Thyroid gland (tissue), 4 donors: Measurements from ENCODE around the gene TKTL1. TPM values are rescaled to one million over a fixed set of nuclear protein-coding genes. Genes with fewer than 3 reads are reported as not detected.

Source experiments
- DNase-seq, 2 donors: peaks; one replicate each; pipeline ENCODE4 v3.0.0-alpha.2; 2019
- H3K27ac ChIP-seq, 3 donors: fragments of 200-600 bp; sonication (generic); 1 replicate in 2 of 3; 2 replicates in 1 of 3; pipeline ENCODE4 v1.5.1; 2016 to 2019; ENCODE audit warnings: mild to moderate bottlenecking in 1 of 3, moderate library complexity in 1 of 3
- H3K27me3 ChIP-seq: fragments of 200-600 bp; sonication (generic); one replicate; pipeline ENCODE4 v1.5.1; 2019
- H3K36me3 ChIP-seq, 2 donors: fragments of 200-600 bp; sonication (generic); one replicate each; pipeline ENCODE4 v1.5.1; 2016 to 2019
- H3K4me1 ChIP-seq, 2 donors: fragments of 200-600 bp; sonication (generic); one replicate each; pipeline ENCODE4 v1.5.1; 2017 to 2019
- H3K4me3 ChIP-seq, 3 donors: fragments of 200-600 bp; sonication (generic); replicated peaks in 1 of 3; 1 replicate in 2 of 3; 2 replicates in 1 of 3; pipeline ENCODE4 v1.5.1; 2016; ENCODE audit warnings: mild to moderate bottlenecking in 1 of 3
- H3K9me3 ChIP-seq: fragments of 200-600 bp; sonication (generic); one replicate; pipeline ENCODE4 v1.5.1; 2017
- POLR2A ChIP-seq, 2 donors: fragments of 450-650 bp; IDR thresholded peaks; one replicate each; pipeline ENCODE4 v1.6.1; 2017; ENCODE audit warnings: antibody characterized with exemption in 2 of 2, mild to moderate bottlenecking in 2 of 2, moderate library complexity in 1 of 2
- WGBS, 2 donors: methylation state at CpG; one replicate each; pipeline ENCODE4 v1.1.5; 2017; 5-methylcytosine and 5-hydroxymethylcytosine counted together
- intact Hi-C: fragments of 100-400 bp; cut with DNase I; formaldehyde crosslinking; loops from one replicate; pipeline ENCODE4 v1.15.1; 2023
- total RNA-seq, 4 donors: library from RNA; depleted of rRNA; stranded (reverse); fragments of >200 nt; gene quantifications; one replicate each; pipeline ENCODE4 v1.2.3, GENCODE V29; 2016
- TF ChIP-seq, protein P1 (sequence below), 6 experiments: fragments of 200-600 bp in 3 of 6; fragments of 450-650 bp in 3 of 6; sonication (generic) in 3 of 6; IDR thresholded peaks; one replicate each; pipeline ENCODE4 v1.5.1; 2016 to 2019; ENCODE audit warnings: antibody characterized with exemption in 6 of 6, mild to moderate bottlenecking in 2 of 6, inconsistent platforms in 1 of 6, moderate library complexity in 1 of 6

Gene TKTL1
- total RNA-seq, 4 donors from 2014 or later, result 0.54 to 0.89 TPM; not detected in 2

DNA sequence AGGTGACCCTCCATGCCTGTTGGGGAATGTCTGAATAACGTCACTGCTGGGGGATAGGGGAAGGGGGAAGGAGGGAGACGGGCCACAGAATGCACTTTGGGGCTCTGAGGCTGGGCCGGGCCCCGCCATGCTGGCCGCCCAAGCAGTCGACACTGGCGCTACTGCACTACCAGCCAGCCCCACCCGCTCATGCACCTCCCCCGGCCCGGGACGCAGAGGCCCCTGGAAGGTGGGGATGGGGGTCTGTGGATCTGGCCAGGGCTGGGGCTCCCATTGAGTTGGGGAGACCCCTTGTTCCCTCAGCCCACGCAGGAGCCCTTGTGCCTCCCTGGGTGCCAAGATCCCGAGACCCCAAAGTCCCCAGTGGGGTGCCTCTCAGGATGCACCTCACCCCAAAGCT, 61.0 kb downstream of the TKTL1 start:
- no peak overlapping the region for H3K4me3 ChIP-seq
- TF ChIP-seq, protein P1, sequence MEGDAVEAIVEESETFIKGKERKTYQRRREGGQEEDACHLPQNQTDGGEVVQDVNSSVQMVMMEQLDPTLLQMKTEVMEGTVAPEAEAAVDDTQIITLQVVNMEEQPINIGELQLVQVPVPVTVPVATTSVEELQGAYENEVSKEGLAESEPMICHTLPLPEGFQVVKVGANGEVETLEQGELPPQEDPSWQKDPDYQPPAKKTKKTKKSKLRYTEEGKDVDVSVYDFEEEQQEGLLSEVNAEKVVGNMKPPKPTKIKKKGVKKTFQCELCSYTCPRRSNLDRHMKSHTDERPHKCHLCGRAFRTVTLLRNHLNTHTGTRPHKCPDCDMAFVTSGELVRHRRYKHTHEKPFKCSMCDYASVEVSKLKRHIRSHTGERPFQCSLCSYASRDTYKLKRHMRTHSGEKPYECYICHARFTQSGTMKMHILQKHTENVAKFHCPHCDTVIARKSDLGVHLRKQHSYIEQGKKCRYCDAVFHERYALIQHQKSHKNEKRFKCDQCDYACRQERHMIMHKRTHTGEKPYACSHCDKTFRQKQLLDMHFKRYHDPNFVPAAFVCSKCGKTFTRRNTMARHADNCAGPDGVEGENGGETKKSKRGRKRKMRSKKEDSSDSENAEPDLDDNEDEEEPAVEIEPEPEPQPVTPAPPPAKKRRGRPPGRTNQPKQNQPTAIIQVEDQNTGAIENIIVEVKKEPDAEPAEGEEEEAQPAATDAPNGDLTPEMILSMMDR (IDR thresholded peaks at IDR 0.05), result no peak
- TF ChIP-seq POLR2A (IDR thresholded peaks at IDR 0.05), result no peak
- H3K27me3 ChIP-seq, result no peaks in the 10 kb centered on the region
- peaks cover 61 to 65% of the 10 kb centered on the region in 2 donors for H3K36me3 ChIP-seq
- intact Hi-C loops, result no loop called here
- WGBS, 2 donors, result 90% methylated on average over 8 of the region's 13 CpGs; no CpG with 5 or more reads in 1 of the 2 donors
- H3K4me1 ChIP-seq, result no peaks in the 10 kb centered on the region
- H3K9me3 ChIP-seq, result no peaks in the 10 kb centered on the region
- DNase-seq, result no peak
- H3K27ac ChIP-seq, result no peak overlapping the region

- Histone ChIP-seq H3K4me1 (no peaks in the 10 kb centered on the region), H3K27ac (no peak overlapping the region), H3K36me3 (peaks cover 66% of the 10 kb centered on the region in 2 donors), H3K27me3 (no peaks in the 10 kb centered on the region), H3K4me3 (no peak overlapping the region), H3K9me3 (no peaks in the 10 kb centered on the region)
- TF ChIP-seq, protein P1 (IDR thresholded peaks at IDR 0.05), result no peak
- TF ChIP-seq POLR2A (IDR thresholded peaks at IDR 0.05), result no peak
- DNase-seq, result no peak
- WGBS, 2 donors, result no CpG with 5 or more reads among the region's 27 CpGs
- intact Hi-C loops, result no loop called here
Measured at GRCh38 chrX:154357205-154357604, 61.6 kb downstream of the TKTL1 start.

- H3K4me1 ChIP-seq, result no peaks in the 10 kb centered on the region
- 82% methylated on average over 10 of the region's 11 CpGs; no CpG with 5 or more reads in 1 of the 2 donors for WGBS, 2 donors
- no peaks in the 10 kb centered on the region for H3K27me3 ChIP-seq
- H3K36me3 ChIP-seq, result peaks cover 66 to 74% of the 10 kb centered on the region in 2 donors
- H3K9me3 ChIP-seq, result no peaks in the 10 kb centered on the region
- no peak overlapping the region for H3K27ac ChIP-seq
- intact Hi-C loops, result no loop called here
- H3K4me3 ChIP-seq, result no peak overlapping the region
- no peak for DNase-seq
- TF ChIP-seq, protein P1 (IDR thresholded peaks at IDR 0.05), result no peak
- TF ChIP-seq POLR2A (IDR thresholded peaks at IDR 0.05), result no peak
Measured at GRCh38 chrX:154358011-154358410, 62.4 kb downstream of the TKTL1 start.

DNA sequence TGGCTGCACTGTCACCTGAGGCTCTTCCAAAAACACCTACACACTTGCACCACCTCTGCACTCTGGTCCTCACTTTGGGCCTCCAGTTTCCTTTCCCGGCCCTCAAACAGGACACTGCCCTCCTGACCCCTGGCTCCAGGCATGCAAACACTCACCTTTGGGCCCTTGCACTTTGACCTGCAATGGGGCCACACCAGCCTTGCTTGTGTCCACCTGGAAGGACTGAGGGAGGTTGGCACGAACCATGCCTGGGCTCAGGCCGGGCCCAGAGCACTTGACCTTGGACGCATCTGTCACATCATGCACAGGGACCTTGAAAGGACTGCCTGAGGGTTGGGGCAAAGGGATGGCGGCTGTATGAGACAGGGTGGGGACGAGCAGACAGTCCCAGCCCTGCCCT, 63.2 kb downstream of the TKTL1 start:
- intact Hi-C loops, result no loop called here
- TF ChIP-seq, protein P1 (IDR thresholded peaks at IDR 0.05), result no peak
- TF ChIP-seq POLR2A (IDR thresholded peaks at IDR 0.05), result no peak
- Histone ChIP-seq H3K4me3 (no peak overlapping the region), H3K27me3 (no peaks in the 10 kb centered on the region), H3K9me3 (no peaks in the 10 kb centered on the region), H3K27ac (no peak overlapping the region), H3K4me1 (no peaks in the 10 kb centered on the region), H3K36me3 (peaks cover 60 to 72% of the 10 kb centered on the region in 2 donors)
- DNase-seq, result no peak
- 100% methylated on average over 1 to 2 of the region's 6 CpGs for WGBS, 2 donors

- intact Hi-C loops, result no loop called here
- Histone ChIP-seq H3K27ac (no peak overlapping the region), H3K27me3 (no peaks in the 10 kb centered on the region), H3K4me1 (no peaks in the 10 kb centered on the region), H3K9me3 (no peaks in the 10 kb centered on the region), H3K36me3 (peaks cover 64 to 69% of the 10 kb centered on the region in 2 donors), H3K4me3 (no peak overlapping the region)
- TF ChIP-seq, protein P1 (IDR thresholded peaks at IDR 0.05), result no peak
- TF ChIP-seq POLR2A (IDR thresholded peaks at IDR 0.05), result no peak
- no peak for DNase-seq
- WGBS, 2 donors, result 60% methylated on average over 1 of the region's 41 CpGs; no CpG with 5 or more reads in 1 of the 2 donors
Measured at GRCh38 chrX:154359362-154360154, 64.0 kb downstream of the TKTL1 start.
